ENCODE measurements around the gene ELF3. TPM values are rescaled to one million over a fixed set of nuclear protein-coding genes. Genes with fewer than 3 reads are reported as not detected.

The ELF3 gene
- total and polyA plus RNA-seq, 4 donors: 10.1 to 38.7 (median 25.6) TPM

GRCh38 chr1:201988601-201989000 is 21.8 kb upstream of the ELF3 start:
- WGBS: 91% methylated on average over 7 of the region's 7 CpGs
- Histone ChIP-seq H3K27ac (ENCODE audit: low read depth in 1 of 2, low read length in 2 of 2) (no peak overlapping the region), H3K9ac (ENCODE audit: low read depth in 1 of 2, low read length in 2 of 2) (no peak overlapping the region), H3K27me3 (ENCODE audit: control insufficient read depth in 4 of 4, insufficient read depth in 4 of 4, low read length in 3 of 4) (no peaks in the 10 kb centered on the region), H3K9me3 (ENCODE audit: control insufficient read depth in 4 of 4, low read length in 3 of 4) (no peaks in the 10 kb centered on the region), H3K4me3 (ENCODE audit: low read depth in 1 of 3, low read length in 3 of 3) (no peak overlapping the region), H3K4me1 (ENCODE audit: control insufficient read depth in 4 of 4, insufficient read depth in 4 of 4, low read length in 3 of 4) (peaks cover 3 to 11% (median 7%) of the 10 kb centered on the region in 4 donors), H3K36me3 (ENCODE audit: control insufficient read depth in 4 of 4, insufficient read depth in 3 of 4, low read depth in 1 of 4, low read length in 3 of 4) (peaks cover 0 to 39% (median 13%) of the 10 kb centered on the region in 4 donors)
- no peak for TF ChIP-seq HNF4A (conservative IDR thresholded peaks at IDR 0.05)
- TF ChIP-seq RXRA (IDR thresholded peaks at IDR 0.05): no peak
- TF ChIP-seq JUND (IDR thresholded peaks at IDR 0.05): no peak
- TF ChIP-seq FOXA2 (IDR thresholded peaks at IDR 0.05): no peak
- TF ChIP-seq HNF4G (IDR thresholded peaks at IDR 0.05): no peak
- no peak for TF ChIP-seq NR2F2 (IDR thresholded peaks at IDR 0.05)
- TF ChIP-seq TAF1 (conservative IDR thresholded peaks at IDR 0.05): no peak
- TF ChIP-seq ATF3 (IDR thresholded peaks at IDR 0.05): no peak
- no peak for DNase-seq (ENCODE audit: low spot score)

GRCh38 chr1:201989354-201990128 is 20.8 kb upstream of the ELF3 start:
- Histone ChIP-seq H3K9ac (ENCODE audit: low read depth in 1 of 2, low read length in 2 of 2) (no peak overlapping the region), H3K4me1 (ENCODE audit: control insufficient read depth in 4 of 4, insufficient read depth in 4 of 4, low read length in 3 of 4) (peaks cover 0 to 3% (median 0%) of the 10 kb centered on the region in 4 donors), H3K4me3 (ENCODE audit: low read depth in 1 of 3, low read length in 3 of 3) (no peak overlapping the region), H3K27ac (ENCODE audit: low read depth in 1 of 2, low read length in 2 of 2) (no peak overlapping the region), H3K27me3 (ENCODE audit: control insufficient read depth in 4 of 4, insufficient read depth in 4 of 4, low read length in 3 of 4) (no peaks in the 10 kb centered on the region), H3K9me3 (ENCODE audit: control insufficient read depth in 4 of 4, low read length in 3 of 4) (no peaks in the 10 kb centered on the region), H3K36me3 (ENCODE audit: control insufficient read depth in 4 of 4, insufficient read depth in 3 of 4, low read depth in 1 of 4, low read length in 3 of 4) (peaks cover 0 to 43% (median 13%) of the 10 kb centered on the region in 4 donors)
- no peak for DNase-seq (ENCODE audit: low spot score)
- TF ChIP-seq MAX (IDR thresholded peaks at IDR 0.05) (no peak), FOXA2 (IDR thresholded peaks at IDR 0.05) (no peak)
- 97% methylated on average over 10 of the region's 10 CpGs for whole genome bisulfite sequencing

- H3K9ac ChIP-seq (ENCODE audit: low read depth in 1 of 2, low read length in 2 of 2): no peak overlapping the region
- no peak overlapping the region for H3K4me3 ChIP-seq (ENCODE audit: low read depth in 1 of 3, low read length in 3 of 3)
- 54% methylated on average over 6 of the region's 6 CpGs for WGBS
- DNase-seq (ENCODE audit: low spot score): no peak
- H3K36me3 ChIP-seq (ENCODE audit: control insufficient read depth in 4 of 4, insufficient read depth in 3 of 4, low read depth in 1 of 4, low read length in 3 of 4): peaks cover 0 to 43% (median 13%) of the 10 kb centered on the region in 4 donors
- no peaks in the 10 kb centered on the region for H3K27me3 ChIP-seq (ENCODE audit: control insufficient read depth in 4 of 4, insufficient read depth in 4 of 4, low read length in 3 of 4)
- H3K4me1 ChIP-seq (ENCODE audit: control insufficient read depth in 4 of 4, insufficient read depth in 4 of 4, low read length in 3 of 4): peaks cover 0 to 3% (median 0%) of the 10 kb centered on the region in 4 donors
- no peaks in the 10 kb centered on the region for H3K9me3 ChIP-seq (ENCODE audit: control insufficient read depth in 4 of 4, low read length in 3 of 4)
- TF ChIP-seq NR2F2 (IDR thresholded peaks at IDR 0.05) (peak; percentile 23), RXRA (IDR thresholded peaks at IDR 0.05) (peak; percentile 31 to 36), HNF4A (conservative IDR thresholded peaks at IDR 0.05) (no peak)
- no peak overlapping the region for H3K27ac ChIP-seq (ENCODE audit: low read depth in 1 of 2, low read length in 2 of 2)
Measured at GRCh38 chr1:201990427-201990826, 20.0 kb upstream of the ELF3 start.

GRCh38 chr1:201999625-202000238 is 10.7 kb upstream of the ELF3 start:
- no peaks in the 10 kb centered on the region for H3K27me3 ChIP-seq (ENCODE audit: control insufficient read depth in 4 of 4, insufficient read depth in 4 of 4, low read length in 3 of 4)
- H3K4me3 ChIP-seq (ENCODE audit: low read depth in 1 of 3, low read length in 3 of 3): no peak overlapping the region
- no peak overlapping the region for H3K27ac ChIP-seq (ENCODE audit: low read depth in 1 of 2, low read length in 2 of 2)
- H3K36me3 ChIP-seq (ENCODE audit: control insufficient read depth in 4 of 4, insufficient read depth in 3 of 4, low read depth in 1 of 4, low read length in 3 of 4): peaks cover 6 to 67% (median 44%) of the 10 kb centered on the region in 4 donors
- 66% methylated on average over 16 of the region's 16 CpGs for WGBS
- H3K9me3 ChIP-seq (ENCODE audit: control insufficient read depth in 4 of 4, low read length in 3 of 4): no peaks in the 10 kb centered on the region
- H3K4me1 ChIP-seq (ENCODE audit: control insufficient read depth in 4 of 4, insufficient read depth in 4 of 4, low read length in 3 of 4): no peaks in the 10 kb centered on the region
- no peak for DNase-seq (ENCODE audit: low spot score)
- TF ChIP-seq HNF4G (IDR thresholded peaks at IDR 0.05) (no peak), MAX (IDR thresholded peaks at IDR 0.05) (no peak), RAD21 (IDR thresholded peaks at IDR 0.05) (peak; percentile 76 to 87), JUND (IDR thresholded peaks at IDR 0.05) (no peak), ATF3 (IDR thresholded peaks at IDR 0.05) (no peak), CTCF (IDR thresholded peaks at IDR 0.05; ENCODE audit: low read depth, low read length, missing input control) (peak; percentile 77), SP1 (IDR thresholded peaks at IDR 0.05) (no peak), NR2F2 (IDR thresholded peaks at IDR 0.05) (no peak), RXRA (IDR thresholded peaks at IDR 0.05) (peak in 1 of 2 donors; percentile 55), GABPA (IDR thresholded peaks at IDR 0.05 in 1 of 2, conservative IDR thresholded peaks at IDR 0.05 in 1 of 2) (no peak), REST (IDR thresholded peaks at IDR 0.05) (no peak)
- H3K9ac ChIP-seq (ENCODE audit: low read depth in 1 of 2, low read length in 2 of 2): no peak overlapping the region

All from liver (tissue), 9 donors.